ENCODE results near the gene TMEM212. TPM values are rescaled to one million over a fixed set of nuclear protein-coding genes. Genes with fewer than 3 reads are reported as not detected.
A peak's percentile ranks its signal among the peaks of the same experiment; 100 is the strongest.

TMEM212 gene
- total and polyA plus RNA-seq, 2 of the 13 experiments (the other 11 are each of a cell fraction or from before 2014, with no cell fraction given) = not detected

- no peak for DNase-seq (ENCODE audit: low spot score)
- Histone ChIP-seq H3K36me3 (replicated peaks in 1 of 2; ENCODE audit: control insufficient read depth in 1 of 2, insufficient read depth in 2 of 2, low read length in 2 of 2) (no peaks in the 10 kb centered on the region), H4K20me1 (ENCODE audit: insufficient read depth, low read length) (no peaks in the 10 kb centered on the region), H3K4me3 (replicated peaks in 1 of 3; ENCODE audit: insufficient read depth in 1 of 3, low read depth in 2 of 3, low read length in 3 of 3) (no peak overlapping the region), H3K27me3 (ENCODE audit: control insufficient read depth in 1 of 2, insufficient read depth in 2 of 2, low read length in 2 of 2) (no peaks in the 10 kb centered on the region), H3K79me2 (ENCODE audit: insufficient read depth, low read length) (no peaks in the 10 kb centered on the region), H2AFZ (ENCODE audit: low read length) (no peak overlapping the region), H3K9me3 (ENCODE audit: low read length) (no peaks in the 10 kb centered on the region), H3K27ac (ENCODE audit: extremely low read length, insufficient read depth, low read length) (no peak overlapping the region), H3K4me2 (ENCODE audit: low read depth, low read length) (no peak overlapping the region), H3K9ac (ENCODE audit: insufficient read depth, low read depth, low read length) (no peak overlapping the region), H3K4me1 (ENCODE audit: insufficient read depth, low read length) (peaks cover 81% of the 10 kb centered on the region)
- no peak for TF ChIP-seq FOXM1 (CRISPR knock-in tag; IDR thresholded peaks at IDR 0.05)
- TF ChIP-seq HNF4G (IDR thresholded peaks at IDR 0.05; ENCODE audit: borderline replicate concordance, low read depth, low read length) = no peak
- no peak for TF ChIP-seq HNF4G (CRISPR knock-in tag; IDR thresholded peaks at IDR 0.05; ENCODE audit: borderline replicate concordance, low read depth)
- TF ChIP-seq TGIF2 (CRISPR knock-in tag; IDR thresholded peaks at IDR 0.05) = no peak
- no peak for TF ChIP-seq ELF1 (CRISPR knock-in tag; IDR thresholded peaks at IDR 0.05)
- no peak for TF ChIP-seq RNF2 (conservative IDR thresholded peaks at IDR 0.05; ENCODE audit: low read depth)
- no peak for TF ChIP-seq HNRNPH1 (optimal IDR thresholded peaks at IDR 0.05; ENCODE audit: low read depth, low read length)
- in situ Hi-C loops (cut with HindIII; ENCODE audit: extremely low pct_ligation_motif_present, low pct_unique_long_range_greater_than_20kb) (no loop called here), intact Hi-C loops (cut with micrococcal nuclease; ENCODE audit: unreplicated experiment) (no loop called here)
- no peak for FAIRE-seq
- ChIA-PET POLR2A (interaction anchor here (1.9 to 5.6 kb wide), 2 partner anchors 12 to 17 kb away, joined by 5 to 37 read pairs; partner anchors contain the start of gene PLD1), CTCF (ENCODE audit: low intra/inter-chr PET ratio, low total read pairs) (no interaction called here)
- WGBS (ENCODE audit: low lambda C conversion rate) = 94% methylated on average over 3 of the region's 3 CpGs
- no peak for ATAC-seq
- BruUV-seq (replicated peaks) = no TSS peak
These were observed 15.8 kb upstream of the TMEM212 start for GRCh38 chr3:171827385-171827784.

- no peak overlapping the region for H3K4me3 ChIP-seq (replicated peaks in 1 of 3; ENCODE audit: insufficient read depth in 1 of 3, low read depth in 2 of 3, low read length in 3 of 3)
- no peak overlapping the region for H2AFZ ChIP-seq (ENCODE audit: low read length)
- no peak overlapping the region for H3K9ac ChIP-seq (ENCODE audit: insufficient read depth, low read depth, low read length)
- no peaks in the 10 kb centered on the region for H4K20me1 ChIP-seq (ENCODE audit: insufficient read depth, low read length)
- in situ Hi-C loops (cut with HindIII; ENCODE audit: extremely low pct_ligation_motif_present, low pct_unique_long_range_greater_than_20kb) = no loop called here
- no peak for DNase-seq (ENCODE audit: low spot score)
- peak; percentile 88 for TF ChIP-seq ZBTB33 (CRISPR knock-in tag; IDR thresholded peaks at IDR 0.05)
- no peak for TF ChIP-seq MAX (IDR thresholded peaks at IDR 0.05)
- no peak for TF ChIP-seq BRCA1 (CRISPR knock-in tag; IDR thresholded peaks at IDR 0.05)
- intact Hi-C loops (cut with micrococcal nuclease; ENCODE audit: unreplicated experiment) = no loop called here
- no TSS peak for BruUV-seq (replicated peaks)
- no peak for ATAC-seq
- no peaks in the 10 kb centered on the region for H3K9me3 ChIP-seq (ENCODE audit: low read length)
- FAIRE-seq = no peak
- H3K27ac ChIP-seq (ENCODE audit: extremely low read length, insufficient read depth, low read length) = no peak overlapping the region
- WGBS (ENCODE audit: low lambda C conversion rate) = 90% methylated on average over 8 of the region's 10 CpGs
- no peak overlapping the region for H3K4me2 ChIP-seq (ENCODE audit: low read depth, low read length)
- no peaks in the 10 kb centered on the region for H3K79me2 ChIP-seq (ENCODE audit: insufficient read depth, low read length)
- H3K36me3 ChIP-seq (replicated peaks in 1 of 2; ENCODE audit: control insufficient read depth in 1 of 2, insufficient read depth in 2 of 2, low read length in 2 of 2) = no peaks in the 10 kb centered on the region
- peaks cover 79% of the 10 kb centered on the region for H3K4me1 ChIP-seq (ENCODE audit: insufficient read depth, low read length)
- H3K27me3 ChIP-seq (ENCODE audit: control insufficient read depth in 1 of 2, insufficient read depth in 2 of 2, low read length in 2 of 2) = no peaks in the 10 kb centered on the region
- POLR2A ChIA-PET = interaction anchor here (1.0 to 5.6 kb wide), 3 partner anchors 10 to 17 kb away, joined by 3 to 37 read pairs (median 5); partner anchors contain the start of gene PLD1
- CTCF ChIA-PET (ENCODE audit: low intra/inter-chr PET ratio, low total read pairs) = no interaction called here
These were observed 15.2 kb upstream of the TMEM212 start for GRCh38 chr3:171827836-171828458.

All from HepG2 (cell line).